COLO829 (cell line): ENCODE measurements around the gene WDR54.
"Not testable (repeated sequence)": the region's sequence is repeated elsewhere in the genome, so short reads cannot be mapped to it uniquely, and the experiment has no call there.

Source experiments
- DNase-seq: peaks from one replicate; pipeline ENCODE4 v3.0.0; 2012; ENCODE audit warnings: low spot score

WDR54 gene

DNA sequence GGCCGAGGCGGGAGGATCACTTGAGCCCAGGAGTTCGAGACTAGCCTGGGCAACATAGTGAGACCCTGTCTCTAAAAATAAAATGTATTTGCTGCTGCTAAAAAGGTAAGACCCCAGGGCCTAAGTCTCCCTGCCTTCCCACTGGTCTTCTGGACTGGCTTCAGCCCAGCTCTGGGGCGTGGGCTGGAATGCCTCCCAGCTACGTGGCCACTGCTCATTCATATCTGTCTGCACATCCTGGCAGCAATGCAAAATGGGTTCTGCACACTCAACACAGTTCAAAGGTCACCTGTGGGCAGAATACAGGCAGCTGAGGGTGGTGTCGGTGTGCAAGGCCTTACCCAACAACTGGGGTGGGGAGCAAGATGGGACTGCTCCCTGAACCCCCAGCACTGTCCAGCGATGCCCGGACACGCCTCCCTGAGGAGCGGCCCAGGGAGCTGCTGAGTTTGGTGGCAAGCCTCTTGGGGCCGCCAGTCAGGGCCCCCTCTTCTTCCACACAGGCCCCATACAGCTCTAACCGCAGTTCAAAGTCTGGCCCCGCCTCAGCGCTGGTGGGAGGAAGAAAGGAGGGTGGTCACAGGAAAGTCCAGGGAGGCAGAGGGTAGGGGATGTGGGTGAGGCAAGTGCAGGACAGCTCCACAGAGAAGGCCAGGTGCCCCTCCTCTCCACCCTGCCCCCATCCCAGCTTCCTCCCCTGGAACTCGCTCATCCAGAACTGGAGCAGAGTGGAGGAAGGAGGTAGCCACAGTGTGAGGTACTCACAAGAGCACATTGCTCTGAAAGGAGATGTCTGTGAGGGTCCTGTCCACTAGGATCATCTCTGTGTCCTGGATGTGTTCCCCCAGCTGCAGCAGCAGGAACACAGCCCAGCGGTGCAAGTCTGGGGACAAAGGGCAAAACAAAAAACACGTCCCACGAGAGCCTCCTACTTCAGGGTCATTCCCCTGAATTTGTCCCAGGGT lies 8.2 kb downstream of the WDR54 start:
- DNase-seq: no peak

DNA sequence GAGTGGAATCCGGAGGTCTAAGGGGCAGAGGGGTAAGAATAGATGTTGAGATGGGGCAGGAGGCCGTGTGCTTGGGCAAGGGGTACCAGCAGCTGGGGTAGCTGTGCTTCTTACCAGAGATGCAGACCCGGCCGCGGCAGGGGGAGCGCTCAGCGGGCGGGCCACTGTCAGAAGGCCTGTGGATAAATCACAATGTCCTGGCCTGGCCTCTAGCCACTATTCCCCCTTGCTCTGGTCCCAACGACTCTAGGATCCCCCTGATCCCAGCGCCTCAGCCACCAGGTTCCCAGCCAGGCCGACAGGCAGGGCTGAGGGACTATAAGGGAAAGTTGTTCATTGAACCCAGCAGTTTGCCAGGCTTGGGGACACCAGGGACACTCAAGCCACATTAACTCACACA lies 9.0 kb downstream of the WDR54 start:
- no peak for DNase-seq

DNA sequence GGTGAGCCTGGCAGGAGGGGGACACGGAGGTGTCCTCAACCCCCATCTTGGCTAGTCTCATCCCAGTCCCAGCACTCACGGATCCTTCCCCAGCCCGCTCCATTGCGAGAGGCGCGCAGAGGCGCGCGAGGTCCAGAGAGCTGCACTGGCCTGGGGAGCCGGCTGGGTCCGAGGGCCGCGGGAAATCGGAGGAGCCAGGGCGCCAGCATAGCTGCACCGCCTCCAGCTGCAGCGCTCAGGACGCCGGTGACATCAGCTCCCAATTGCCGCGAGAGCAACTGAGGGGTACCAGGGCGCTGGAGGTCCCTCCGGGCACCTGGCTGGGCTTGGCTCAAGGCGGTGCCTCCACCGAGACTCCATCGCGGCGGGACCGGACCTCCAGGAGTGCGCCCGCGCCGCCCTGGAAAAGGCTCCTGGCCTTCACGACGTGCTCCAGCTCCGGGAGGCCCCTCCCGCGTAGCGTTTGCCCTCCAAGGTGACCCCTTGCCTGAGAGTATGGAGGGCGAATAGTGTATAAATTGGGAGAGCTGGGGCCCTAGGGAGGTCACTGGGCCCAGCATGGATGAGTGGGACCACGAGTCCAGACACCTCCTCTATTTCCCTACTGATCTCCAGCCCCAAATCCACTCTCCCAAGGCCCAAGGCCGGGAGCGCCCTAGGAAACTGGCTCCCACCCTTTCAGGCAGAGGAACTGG lies 14.7 kb downstream of the WDR54 start:
- DNase-seq: no peak

DNA sequence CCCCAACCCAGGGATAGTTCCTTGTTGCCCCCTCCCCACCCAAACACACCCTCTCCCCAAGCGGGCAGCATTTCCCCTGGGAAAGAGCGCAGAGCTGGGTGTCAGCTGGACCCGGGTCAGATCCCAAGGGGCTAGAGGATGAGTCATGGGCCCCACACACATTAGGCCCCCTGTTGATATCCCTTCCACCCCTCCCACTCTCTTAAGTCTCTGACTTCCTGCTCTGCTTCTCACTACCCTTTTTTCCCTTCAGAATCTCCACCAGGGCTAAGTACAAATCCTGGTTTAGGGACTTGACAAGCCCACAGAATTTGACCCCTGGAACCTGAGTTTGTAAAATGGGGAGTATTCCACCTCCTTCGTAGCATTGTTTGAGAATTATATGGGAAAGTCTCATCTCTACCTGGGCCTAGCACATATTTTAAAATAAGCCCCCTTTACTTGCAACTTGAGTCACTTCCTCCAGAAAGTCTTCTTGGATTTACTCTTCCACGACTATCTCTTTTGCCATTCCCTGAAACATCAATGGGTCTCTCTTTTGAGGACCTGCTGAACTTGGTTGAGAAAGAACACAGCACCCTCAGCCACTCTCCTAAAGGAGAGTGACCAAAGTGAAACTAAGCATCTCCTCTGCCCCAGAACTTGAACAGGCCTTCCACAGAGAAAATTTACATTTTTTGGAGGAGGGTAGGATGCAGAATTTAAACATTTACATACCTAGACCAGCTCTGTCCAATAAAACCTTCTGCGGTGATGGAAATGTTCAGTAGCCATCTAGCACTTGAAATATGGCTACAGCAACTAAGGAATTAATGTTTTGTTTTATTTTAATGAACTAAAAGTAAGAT lies 15.5 kb downstream of the WDR54 start:
- DNase-seq: peak; percentile 49

DNA sequence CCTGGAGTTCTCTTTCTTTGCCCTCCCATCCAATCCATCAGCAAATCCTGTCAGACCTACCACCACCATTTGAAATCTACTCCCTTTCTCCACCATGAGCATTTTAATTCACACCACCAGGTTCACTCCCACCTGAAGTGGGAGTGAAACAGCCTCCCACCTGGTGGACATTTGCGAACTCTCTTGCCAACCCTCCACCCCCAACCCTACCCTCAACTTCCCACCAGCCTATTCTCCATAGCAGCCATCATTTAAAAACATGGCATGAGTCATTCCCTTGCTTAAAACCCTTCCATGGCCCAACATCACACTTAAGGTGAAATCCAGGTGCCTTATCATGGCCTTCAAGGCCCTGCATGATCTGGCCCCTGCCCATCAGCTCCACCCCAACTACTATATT lies 16.7 kb downstream of the WDR54 start:
- no peak for DNase-seq

DNA sequence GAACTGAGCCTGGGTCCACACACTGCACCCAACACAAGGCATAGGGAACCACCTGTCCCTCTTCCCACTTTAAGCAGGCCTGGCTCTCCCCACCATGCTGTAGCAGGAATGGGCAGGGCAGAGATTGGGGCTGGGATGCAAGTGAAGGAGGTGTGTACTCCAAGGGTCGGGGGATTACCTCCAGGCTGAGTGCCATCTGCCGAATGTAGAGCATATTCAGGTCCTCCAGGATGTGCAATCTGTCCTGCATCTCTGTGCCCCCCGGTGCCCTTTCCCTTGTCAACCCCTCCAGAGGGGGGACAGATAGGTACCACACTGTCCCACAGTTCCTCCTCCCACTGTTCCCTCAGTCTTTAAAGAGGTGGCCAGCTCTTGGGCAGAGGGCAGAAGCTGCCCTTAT lies 17.8 kb downstream of the WDR54 start:
- DNase-seq: no peak

DNA sequence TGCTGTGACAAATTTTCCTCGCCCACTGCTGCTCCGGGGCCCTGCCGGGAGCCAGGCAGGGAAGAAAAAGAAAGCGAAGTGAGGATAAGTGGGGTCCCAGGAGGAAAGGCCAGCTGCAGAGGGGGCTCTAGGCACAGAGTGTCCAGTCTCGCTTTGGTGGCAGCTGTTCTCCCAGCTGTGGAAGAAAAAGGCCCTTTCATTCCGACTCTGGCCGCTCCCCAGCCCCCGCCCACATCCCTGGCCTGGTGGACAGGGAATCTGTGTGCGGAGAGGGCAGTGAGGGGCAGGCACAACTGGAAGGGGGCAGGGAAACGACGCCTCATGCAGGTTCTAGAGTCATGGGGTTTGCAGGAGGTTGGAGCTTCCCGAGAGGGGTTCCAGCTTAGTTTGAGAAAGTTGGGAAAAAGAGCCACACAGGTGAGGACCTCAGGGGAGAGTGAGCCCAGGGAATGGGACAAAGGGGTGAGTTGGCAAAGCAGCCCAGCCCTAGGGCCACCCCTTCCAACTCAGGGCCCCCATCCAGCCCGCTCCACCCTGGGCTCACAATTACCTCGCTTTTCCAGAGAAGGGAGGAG lies 18.4 kb downstream of the WDR54 start:
- DNase-seq: peak; percentile 96

DNA sequence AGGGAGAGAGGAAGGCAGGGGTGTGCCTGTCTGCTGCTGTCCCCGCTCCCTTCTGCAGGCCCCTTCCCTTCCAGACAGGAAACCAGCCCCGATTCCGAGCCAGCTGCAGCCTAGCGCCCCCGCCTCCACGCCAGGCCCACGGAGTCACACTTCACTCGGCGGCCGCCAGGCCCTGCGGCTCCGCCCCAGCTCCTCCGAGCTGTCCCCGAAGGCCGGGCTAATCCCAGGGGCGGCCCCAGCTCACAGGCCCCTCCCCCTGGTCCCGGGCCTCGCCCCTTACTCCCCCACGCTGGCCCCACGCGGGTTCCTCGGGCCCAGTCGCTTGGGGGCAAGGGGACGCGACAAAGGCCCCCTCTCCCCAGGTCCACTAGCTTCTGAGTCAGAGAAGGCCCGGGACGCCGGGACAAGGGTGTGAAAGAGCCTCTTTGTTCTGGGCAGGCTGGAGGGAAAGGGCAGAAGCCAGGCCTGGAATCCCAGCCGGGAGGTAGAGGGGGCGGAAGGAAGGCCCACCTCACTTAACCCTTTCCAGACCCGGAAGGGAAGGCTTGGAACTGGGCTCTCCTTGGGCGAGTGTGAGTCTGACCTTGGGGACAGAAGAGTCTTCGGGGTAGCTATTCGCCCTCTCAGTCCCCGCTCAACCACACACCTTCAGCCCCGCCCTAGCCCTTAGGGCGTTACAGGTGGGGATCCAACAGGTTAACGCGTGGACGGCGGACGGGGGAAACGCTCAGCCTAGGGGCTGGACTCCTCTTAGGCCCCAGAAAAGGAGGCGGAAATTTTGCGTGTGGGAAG lies 19.0 kb downstream of the WDR54 start:
- DNase-seq: peak; percentile 100

DNA sequence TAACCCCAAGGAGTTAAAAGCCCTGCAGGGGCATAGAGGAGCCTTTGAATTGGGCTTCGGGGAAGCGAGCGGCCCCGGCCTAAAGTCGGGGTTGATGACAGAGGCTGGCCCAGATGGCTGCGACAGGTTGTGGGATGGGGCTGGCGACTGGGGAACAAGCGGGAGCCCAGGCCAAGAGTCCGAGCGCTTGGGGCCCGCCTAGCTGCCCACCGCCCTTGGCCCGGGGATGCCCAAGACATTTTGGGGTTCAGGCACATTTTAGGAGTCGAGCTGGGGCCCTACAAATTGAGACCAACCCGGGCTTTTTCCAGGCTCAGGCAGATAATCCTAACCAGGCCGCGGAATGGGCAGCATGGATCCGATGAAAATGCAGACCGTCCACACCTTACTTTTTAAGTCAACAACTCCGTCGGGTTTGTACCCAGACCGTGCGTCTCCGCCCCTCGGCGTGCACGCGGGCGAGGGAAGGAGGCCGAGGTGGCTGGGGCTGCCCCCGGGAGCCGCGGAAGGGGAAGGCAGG lies 19.7 kb downstream of the WDR54 start:
- DNase-seq: no peak

DNA sequence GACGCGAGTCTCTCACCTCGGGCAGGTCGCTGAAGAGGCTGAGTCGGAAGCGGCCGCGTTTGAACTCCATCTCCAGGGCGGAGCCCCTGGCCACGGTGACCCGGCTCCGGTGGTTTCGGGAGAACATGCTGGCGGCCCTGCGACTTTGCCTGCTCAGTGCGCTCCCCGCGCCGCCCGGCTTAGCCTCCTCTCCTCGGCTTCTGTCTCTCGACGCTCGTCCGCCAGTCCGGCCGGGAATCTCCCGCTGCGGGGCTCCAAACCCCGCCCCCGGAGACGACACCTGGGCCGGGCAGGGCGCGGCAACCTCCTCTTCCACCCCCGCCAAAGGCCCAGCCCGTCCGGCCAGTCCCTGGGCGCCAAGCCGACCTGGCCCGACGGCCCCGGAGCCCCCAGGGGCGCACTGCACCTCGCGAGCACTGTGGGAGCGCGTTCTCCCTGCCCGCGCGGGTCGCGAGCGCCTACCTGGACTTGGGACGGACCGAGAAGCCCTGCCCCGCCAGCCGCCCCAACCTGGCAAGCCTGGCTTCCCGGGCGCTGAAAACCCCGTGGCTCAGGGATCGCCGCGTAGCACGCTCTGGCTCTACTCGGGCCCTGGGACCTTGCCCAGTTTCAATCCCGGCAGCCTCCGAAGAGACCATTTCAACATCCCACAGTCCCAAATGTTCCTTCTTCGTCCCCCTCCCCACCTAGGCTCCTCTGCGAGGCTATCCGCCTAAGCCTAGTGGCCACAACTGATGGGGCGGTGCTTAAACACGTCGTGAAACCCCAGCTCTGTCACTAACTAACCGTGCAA lies 20.4 kb downstream of the WDR54 start, which contains the start of gene RTKN:
Gene RTKN, minus strand, starts transcription at position 248 of the 793 bp plus-strand sequence. Its CDS starts 121 bp downstream, at position 127.
- no peak for DNase-seq

DNA sequence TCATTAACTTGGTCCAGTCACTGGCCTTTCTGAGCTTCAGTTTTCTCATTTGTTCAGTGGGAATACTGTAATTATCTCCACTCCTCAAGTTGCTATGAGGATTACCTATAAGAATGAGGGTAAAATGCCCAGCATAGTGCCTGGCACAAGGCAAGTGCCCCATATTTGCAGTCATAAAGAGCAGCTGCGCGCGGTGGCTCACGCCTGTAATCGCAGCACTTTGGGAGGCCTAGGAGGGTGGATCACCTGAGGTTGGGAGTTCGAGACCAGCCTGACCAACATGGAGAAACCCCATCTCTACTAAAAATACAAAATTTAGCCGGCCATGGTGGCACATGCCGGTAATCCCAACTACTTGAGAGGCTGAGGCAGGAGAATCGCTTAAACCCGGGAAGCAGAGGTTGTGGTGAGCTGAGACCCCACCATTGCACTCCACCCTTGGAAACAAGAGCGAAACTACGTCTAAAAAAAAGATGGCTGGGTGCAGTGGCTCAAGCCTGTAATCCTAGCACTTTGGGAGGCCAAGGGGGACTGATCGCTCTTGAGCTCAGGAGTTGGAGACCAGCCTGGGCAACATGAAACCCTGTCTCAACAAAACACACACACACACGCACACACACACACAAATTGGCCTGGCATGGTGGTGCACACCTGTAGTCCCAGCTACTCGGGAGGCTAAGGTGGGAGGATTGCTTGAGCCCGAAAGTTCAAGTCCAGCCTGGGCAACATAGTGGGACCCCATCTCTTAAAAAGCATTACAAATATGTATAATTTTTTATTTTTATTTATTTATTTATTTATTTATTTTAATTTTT lies 21.2 kb downstream of the WDR54 start:
- not testable (repeated sequence) for DNase-seq

DNA sequence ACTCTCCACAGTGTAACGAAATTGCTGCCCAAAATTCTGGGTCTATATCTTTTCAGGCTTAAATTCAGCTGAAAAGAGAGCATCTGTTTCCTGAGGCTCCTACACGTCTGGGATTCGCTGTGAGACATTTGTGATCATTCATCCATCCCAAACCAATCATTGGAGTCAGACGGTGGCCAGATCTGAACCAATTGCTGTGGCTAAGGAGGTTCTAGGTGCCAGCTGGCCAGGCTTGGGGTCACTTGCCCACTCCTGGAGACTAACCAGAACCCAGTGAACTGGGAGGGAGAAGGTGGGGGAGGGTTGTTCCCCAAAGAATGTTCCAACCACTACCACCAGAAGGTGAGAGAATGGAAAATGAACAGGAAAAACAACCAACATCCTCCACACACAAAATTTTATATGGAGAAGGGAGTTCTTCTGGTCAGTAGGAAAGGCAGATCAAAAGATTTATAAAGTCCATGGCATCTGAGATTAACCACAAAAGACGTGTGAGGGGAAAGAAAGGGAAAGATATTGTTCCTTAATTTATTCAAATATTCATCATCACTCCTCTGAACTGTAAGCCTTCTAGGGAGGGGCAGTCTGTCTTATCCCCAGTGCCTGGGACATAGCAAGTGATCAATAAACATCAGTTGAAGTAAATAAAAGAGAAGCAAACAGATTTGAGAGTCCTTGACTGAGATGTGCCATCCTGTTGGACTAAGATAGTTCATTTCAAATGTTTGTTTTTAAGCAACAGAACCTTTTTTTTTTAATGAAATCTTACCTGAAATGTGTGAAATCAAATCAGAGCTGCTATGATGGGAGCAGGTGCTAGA lies 23.2 kb downstream of the WDR54 start:
- no peak for DNase-seq

DNA sequence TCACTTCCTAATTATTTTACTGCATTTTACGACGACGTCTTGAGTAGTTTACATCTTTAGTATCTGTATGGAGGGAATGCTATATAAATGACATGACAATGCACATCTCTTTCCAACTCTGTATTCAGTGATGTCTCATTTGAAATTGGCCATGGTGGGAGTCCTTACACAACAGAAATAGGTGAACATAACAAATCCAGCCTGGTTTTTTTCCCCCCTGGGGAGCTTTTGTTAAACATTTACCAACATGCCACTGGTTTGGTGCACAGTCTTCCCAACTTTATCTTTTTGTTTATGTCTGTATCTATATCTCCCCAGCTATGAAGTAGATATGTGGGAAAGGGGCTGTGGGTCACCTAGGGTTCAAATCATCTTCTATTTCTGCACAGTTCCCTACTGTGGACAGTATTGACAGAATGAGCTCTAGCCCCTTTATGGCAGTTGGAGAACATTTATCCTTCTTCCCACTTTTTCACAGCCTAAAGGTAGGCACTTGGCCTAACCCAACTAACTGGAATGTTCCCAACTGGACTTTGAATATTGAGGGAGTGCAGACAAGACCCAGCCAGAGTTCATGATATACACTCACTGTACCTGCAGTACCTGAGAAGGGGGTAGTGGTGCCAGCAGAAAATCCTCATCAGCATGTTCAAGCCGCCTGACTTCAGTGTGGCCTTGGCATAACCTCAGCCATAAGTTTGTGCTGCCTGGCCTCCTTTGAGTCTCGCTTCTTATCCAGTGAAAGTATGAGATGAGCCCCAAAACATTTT lies 25.9 kb downstream of the WDR54 start:
- DNase-seq: no peak

DNA sequence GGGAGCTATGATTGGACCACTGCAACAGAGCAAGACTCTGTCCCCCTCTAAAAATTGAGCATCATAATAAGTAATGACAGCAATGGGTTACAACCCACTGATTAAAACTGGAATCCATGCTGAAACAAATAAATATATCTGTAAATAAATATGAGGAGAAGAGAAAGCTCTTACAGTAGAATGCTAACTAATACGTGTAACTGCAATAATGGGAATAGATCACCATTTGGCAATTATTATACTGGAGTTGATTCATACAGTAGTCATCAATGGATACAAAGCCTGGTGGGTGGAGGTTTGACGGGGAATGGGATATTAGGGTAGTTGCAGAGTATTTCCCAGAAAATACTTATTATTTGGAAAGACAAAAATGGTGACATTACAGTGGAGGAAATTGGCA lies 27.2 kb downstream of the WDR54 start:
- no peak for DNase-seq

DNA sequence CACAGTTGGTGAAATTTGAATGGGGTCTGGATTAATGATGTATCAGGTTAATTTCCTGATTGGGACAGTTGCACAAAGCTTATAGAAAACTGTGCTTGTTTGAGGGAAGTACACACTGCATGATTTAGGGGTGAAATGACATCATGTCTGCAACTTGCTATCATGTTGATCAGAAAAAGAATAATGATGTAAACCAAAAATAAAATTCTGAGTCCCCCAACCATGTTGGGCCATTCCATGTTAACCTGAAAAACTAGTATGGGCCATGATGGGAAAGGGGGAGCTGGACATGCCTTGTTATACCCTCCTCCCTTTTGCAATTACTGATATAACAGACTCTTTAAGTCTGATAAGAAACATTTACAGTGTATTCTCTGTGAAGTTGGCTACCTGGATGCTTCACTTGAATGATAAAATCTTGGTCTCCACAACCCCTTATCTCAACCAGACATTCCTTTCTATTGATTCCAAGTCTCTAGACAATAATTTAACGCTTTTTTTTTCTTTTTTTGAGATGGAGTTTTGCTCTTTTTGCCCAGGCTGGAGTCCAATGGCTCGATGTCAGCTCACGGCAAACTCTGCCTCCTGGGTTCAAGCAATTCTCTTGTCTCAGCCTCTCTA lies 29.1 kb downstream of the WDR54 start:
- no peak for DNase-seq

DNA sequence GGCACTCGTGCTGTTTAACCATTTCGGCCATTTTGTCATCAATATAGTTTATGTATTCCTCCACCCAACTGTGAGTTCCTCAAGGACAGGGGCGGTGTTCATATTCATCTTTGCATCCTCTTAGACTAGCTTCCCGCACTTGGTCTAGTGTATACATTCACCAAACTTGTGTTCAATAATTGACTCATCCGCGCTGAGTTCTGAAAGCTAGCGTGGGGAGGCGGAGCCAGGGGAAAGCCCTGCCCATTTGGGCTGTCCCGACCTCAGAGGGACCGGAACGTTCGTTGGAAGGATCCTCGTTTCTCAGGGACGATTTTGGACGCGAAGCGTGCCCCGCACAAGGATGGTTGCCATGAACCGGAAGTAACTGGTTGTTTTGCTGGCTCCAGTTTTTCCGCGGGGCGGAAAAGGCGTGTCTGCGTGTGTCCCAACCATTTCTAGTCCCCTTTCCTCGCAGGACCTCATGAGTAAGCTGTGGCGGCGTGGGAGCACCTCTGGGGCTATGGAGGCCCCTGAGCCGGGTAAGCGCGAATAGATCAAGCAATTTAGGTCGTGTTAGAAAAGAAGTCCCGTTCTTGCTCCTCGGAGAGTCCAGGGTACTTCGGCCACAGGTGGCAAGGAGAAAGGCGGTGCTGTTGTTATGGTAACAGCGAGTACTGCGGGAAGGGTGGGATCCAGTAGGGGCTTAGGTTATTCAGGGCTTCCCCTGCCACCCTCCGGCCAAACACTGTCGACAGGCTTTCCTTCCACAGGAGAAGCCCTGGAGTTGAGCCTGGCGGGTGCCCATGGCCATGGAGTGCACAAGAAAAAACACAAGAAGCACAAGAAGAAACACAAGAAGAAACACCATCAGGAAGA lies 33.4 kb downstream of the WDR54 start, which contains the start of gene INO80B:
Gene INO80B, plus strand, starts transcription at position 434 of the 858 bp plus-strand sequence. Its CDS starts 30 bp downstream, at position 464.
- DNase-seq: peak; percentile 94
